K562 (cell line): Measurements from ENCODE around the gene ZBTB22. TPM values are rescaled to one million over a fixed set of nuclear protein-coding genes. Genes with fewer than 3 reads are reported as not detected.
A peak's percentile ranks its signal among the peaks of the same experiment; 100 is the strongest.

Experiments
- BRD4 ChIP-seq: fragments of 200-600 bp; sonication (generic); IDR thresholded peaks from 2 replicates; pipeline ENCODE4 v1.6.1; 2017; ENCODE audit warnings: inconsistent platforms
- CBX1 ChIP-seq: sonication (generic); IDR thresholded peaks from 2 replicates; pipeline ENCODE4 v1.6.1; 2016; ENCODE audit warnings: antibody characterized with exemption, low read depth, mild to moderate bottlenecking
- CBX3 ChIP-seq, 2 experiments: IDR thresholded peaks; 1 replicate in 1 of 2; 2 replicates in 1 of 2; pipeline ENCODE4 v1.6.1; 2012; ENCODE audit warnings: inconsistent platforms in 2 of 2, low read length in 2 of 2, borderline replicate concordance in 1 of 2, control low read depth in 1 of 2
- ESRRB ChIP-seq: fragments of 250-450 bp; sonication (Bioruptor Pico); IDR thresholded peaks from 2 replicates; pipeline ENCODE4 v1.5.0; 2020; ENCODE audit warnings: mild to moderate bottlenecking, moderate library complexity, borderline replicate concordance
- GTF2B ChIP-seq: IDR thresholded peaks from 2 replicates; pipeline ENCODE4 v1.6.1; 2011; ENCODE audit not compliant: insufficient read length; ENCODE audit errors: extremely low read depth
- HINFP ChIP-seq: fragments of 450-650 bp; conservative IDR thresholded peaks from 2 replicates; pipeline ENCODE4 v1.6.1; 2016; ENCODE audit warnings: missing genetic modification characterization, low read depth, mild to moderate bottlenecking, control low read depth, missing compliant biosample characterization
- HNRNPLL ChIP-seq: fragments of 200-400 bp; formaldehyde crosslinking; IDR thresholded peaks from 2 replicates; pipeline ENCODE4 v1.6.1; 2017; ENCODE audit warnings: low read length, low read depth, mild to moderate bottlenecking; ENCODE audit not compliant: poor library complexity, severe bottlenecking
- HSF4 ChIP-seq: fragments of 250-450 bp; sonication (Bioruptor Pico); IDR thresholded peaks from 2 replicates; pipeline ENCODE4 v2.1.2; 2022; ENCODE audit warnings: mild to moderate bottlenecking, moderate library complexity, borderline replicate concordance
- IRF1 ChIP-seq: sonication (generic); formaldehyde crosslinking; IDR thresholded peaks from 2 replicates; pipeline ENCODE4 v1.8.0; 2022; ENCODE audit warnings: missing genetic modification reagents, mild to moderate bottlenecking, borderline replicate concordance
- KDM2B ChIP-seq: fragments of 250-450 bp; sonication (Bioruptor Pico); IDR thresholded peaks from 2 replicates; pipeline ENCODE4 v1.8.0; 2021; ENCODE audit warnings: mild to moderate bottlenecking, moderate library complexity
- LEF1 ChIP-seq: fragments of 450-650 bp; IDR thresholded peaks from 2 replicates; pipeline ENCODE4 v1.6.1; 2016; ENCODE audit warnings: mild to moderate bottlenecking
- NBN ChIP-seq: fragments of 450-650 bp; IDR thresholded peaks from 2 replicates; pipeline ENCODE4 v1.6.1; 2016; ENCODE audit warnings: low read depth, mild to moderate bottlenecking
- STAT5A ChIP-seq: IDR thresholded peaks from 2 replicates; pipeline ENCODE4 v1.6.1; 2012; ENCODE audit warnings: low read length, inconsistent platforms, borderline replicate concordance
- TEAD1 ChIP-seq, 2 experiments: fragments of 450-650 bp in 1 of 2; sonication (generic) in 1 of 2; formaldehyde crosslinking; IDR thresholded peaks; 2 replicates each; pipeline versions ENCODE4 v1.4.0 to v1.8.0; 2020 to 2022; ENCODE audit warnings: mild to moderate bottlenecking in 2 of 2, missing genetic modification reagents in 1 of 2
- ZBTB2 ChIP-seq: fragments of 450-650 bp; IDR thresholded peaks from 2 replicates; pipeline ENCODE4 v1.6.1; 2016; ENCODE audit warnings: antibody characterized with exemption
- ZNF639 ChIP-seq, 2 experiments: fragments of 200-800 bp in 1 of 2; sonication (Bioruptor generic) in 1 of 2; sonication (generic) in 1 of 2; formaldehyde crosslinking in 1 of 2; IDR thresholded peaks in 1 of 2; conservative IDR thresholded peaks in 1 of 2; 2 replicates each; pipeline versions ENCODE4 v1.5.0 to v1.6.1; 2016 to 2020; ENCODE audit warnings: missing compliant biosample characterization in 1 of 2, missing genetic modification characterization in 1 of 2, missing genetic modification reagents in 1 of 2
- ZNF75A ChIP-seq: fragments of 450-650 bp; formaldehyde crosslinking; IDR thresholded peaks from 2 replicates; pipeline ENCODE4 v1.4.0; 2020; ENCODE audit warnings: mild to moderate bottlenecking
- ZSCAN32 ChIP-seq: fragments of 450-650 bp; formaldehyde crosslinking; IDR thresholded peaks from 2 replicates; pipeline ENCODE4 v1.4.0; 2020; ENCODE audit warnings: mild to moderate bottlenecking, moderate library complexity
- ZZZ3 ChIP-seq: fragments of 450-650 bp; IDR thresholded peaks from 2 replicates; pipeline ENCODE4 v1.6.1; 2016; ENCODE audit warnings: antibody characterized with exemption, mild to moderate bottlenecking, moderate library complexity
- polyA plus RNA-seq, 8 experiments: library from polyadenylated mRNA; depleted of rRNA in 4 of 8; stranded (reverse) in 5 of 8; unstranded in 3 of 8; fragments of >200 nt; fragmentation: Nextera tagmentation in 2 of 8; fragmentation: Illumina TruSeq in 1 of 8; extraction: Ambion mirVana in 2 of 8; extraction: Trizol in 1 of 8; gene quantifications; 2 replicates each; pipeline versions ENCODE4 v1.2.1 to v1.2.3, GENCODE V29; 2011 to 2014; ENCODE audit warnings: inconsistent platforms in 1 of 8, missing spikeins in 1 of 8
- total RNA-seq, 7 experiments: library from RNA; depleted of rRNA in 6 of 7; stranded (reverse); fragments of >200 nt in 6 of 7; fragmentation: Illumina TruSeq in 2 of 7; extraction: Trizol in 2 of 7; gene quantifications; 2 replicates each; pipeline versions ENCODE4 v1.2.1 to v1.2.3, GENCODE V29; 2011 to 2021; ENCODE audit warnings: low replicate concordance in 1 of 7
- TF ChIP-seq, protein P1 (sequence below): fragments of 250-450 bp; sonication (Bioruptor Pico); IDR thresholded peaks from 2 replicates; pipeline ENCODE4 v1.8.0; 2021; ENCODE audit warnings: borderline replicate concordance, mild to moderate bottlenecking, moderate library complexity; ENCODE audit not compliant: poor library complexity, severe bottlenecking

Gene ZBTB22
- total and polyA plus RNA-seq, 9 of the 15 experiments (the other 6 are each of a cell fraction or from before 2014, with no cell fraction given), result 0.21 to 11.9 (median 7.1) TPM

- TF ChIP-seq ZSCAN32 (CRISPR knock-in tag) (no peak), BRD4 (0 out of 2 replicates have a peak, but pooled peaks have one; percentile 31), ZNF639 (CRISPR knock-in tag; conservative IDR thresholded peaks at IDR 0.05 in 1 of 2, IDR thresholded peaks at IDR 0.05 in 1 of 2) (peak in 1 of 2 experiments; percentile 72; a peak in 1 of 4 replicates), IRF1 (CRISPR knock-in tag) (no peak), ZBTB2 (no peak), ESRRB (CRISPR knock-in tag) (no peak), ZZZ3 (no peak), HNRNPLL (no peak), NBN (no peak), HINFP (no peak), ZNF75A (CRISPR knock-in tag) (no peak), GTF2B (no peak), CBX3 (IDR thresholded peaks at IDR 0.05; ENCODE audit: borderline replicate concordance in 1 of 2, low read length in 2 of 2) (no peak), TEAD1 (CRISPR knock-in tag; IDR thresholded peaks at IDR 0.05) (peak in 1 of 2 experiments; percentile 57; a peak in 1 of 4 replicates), LEF1 (no peak), CBX1 (no peak), HSF4 (CRISPR knock-in tag) (no peak), STAT5A (no peak), KDM2B (CRISPR knock-in tag) (no peak)
- TF ChIP-seq, protein P1, sequence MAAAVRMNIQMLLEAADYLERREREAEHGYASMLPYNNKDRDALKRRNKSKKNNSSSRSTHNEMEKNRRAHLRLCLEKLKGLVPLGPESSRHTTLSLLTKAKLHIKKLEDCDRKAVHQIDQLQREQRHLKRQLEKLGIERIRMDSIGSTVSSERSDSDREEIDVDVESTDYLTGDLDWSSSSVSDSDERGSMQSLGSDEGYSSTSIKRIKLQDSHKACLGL (CRISPR knock-in tag), result no peak
These were observed 3.0 kb upstream of the ZBTB22 start (continued) for GRCh38 chr6:33320315-33321181.
